ENCODE measurements around the gene AKR1B1. TPM values are rescaled to one million over a fixed set of nuclear protein-coding genes. Genes with fewer than 3 reads are reported as not detected.

AKR1B1 gene
- polyA plus RNA-seq, 3 donors, result 96.0 to 120 (median 117) TPM

- peak; percentile 20 to 51 (median 37) for DNase-seq (ENCODE audit: low read depth in 3 of 3, low spot score in 2 of 3)
These were observed 38.3 kb downstream of the AKR1B1 start for GRCh38 chr7:134420424-134421125.

- DNase-seq (ENCODE audit: low read depth in 3 of 3, low spot score in 2 of 3), result no peak
These were observed 39.0 kb downstream of the AKR1B1 start for GRCh38 chr7:134419875-134420274.

GRCh38 chr7:134419085-134419484 lies 39.8 kb downstream of the AKR1B1 start:
- DNase-seq (ENCODE audit: low read depth in 3 of 3, low spot score in 2 of 3), result no peak

GRCh38 chr7:134415700-134416099 lies 43.2 kb downstream of the AKR1B1 start:
- no peak for DNase-seq (ENCODE audit: low read depth in 3 of 3, low spot score in 2 of 3)

- no peak for DNase-seq (ENCODE audit: low read depth in 3 of 3, low spot score in 2 of 3)
These were observed 44.8 kb downstream of the AKR1B1 start for GRCh38 chr7:134414109-134414508.

GRCh38 chr7:134407311-134407710 lies 51.6 kb downstream of the AKR1B1 start:
- DNase-seq (ENCODE audit: low read depth in 3 of 3, low spot score in 2 of 3), result no peak

GRCh38 chr7:134406431-134406830 lies 52.5 kb downstream of the AKR1B1 start:
- DNase-seq (ENCODE audit: low read depth in 3 of 3, low spot score in 2 of 3), result no peak

- no peak for DNase-seq (ENCODE audit: low read depth in 3 of 3, low spot score in 2 of 3)
These were observed 53.6 kb downstream of the AKR1B1 start for GRCh38 chr7:134405299-134405698.

GRCh38 chr7:134403062-134403461 lies 55.8 kb downstream of the AKR1B1 start:
- DNase-seq (ENCODE audit: low read depth in 3 of 3, low spot score in 2 of 3), result no peak

GRCh38 chr7:134400859-134401258 lies 58.0 kb downstream of the AKR1B1 start:
- DNase-seq (ENCODE audit: low read depth in 3 of 3, low spot score in 2 of 3), result no peak

GRCh38 chr7:134396031-134396430 lies 62.9 kb downstream of the AKR1B1 start:
- no peak for DNase-seq (ENCODE audit: low read depth in 3 of 3, low spot score in 2 of 3)

GRCh38 chr7:134395604-134396003 lies 63.3 kb downstream of the AKR1B1 start:
- no peak for DNase-seq (ENCODE audit: low read depth in 3 of 3, low spot score in 2 of 3)

- DNase-seq (ENCODE audit: low read depth in 3 of 3, low spot score in 2 of 3), result no peak
These were observed 64.8 kb downstream of the AKR1B1 start for GRCh38 chr7:134394056-134394455.

Other genes starting within 250 kb of the AKR1B1 start
- gene SLC35B4, start 142.2 kb downstream of the AKR1B1 start, polyA plus RNA-seq (ENCODE audit: insufficient read length in 3 of 3), result 10 to 100 TPM; 22.9 to 24.8 (median 24.2) TPM
- gene AKR1B10, start 68.5 kb upstream of the AKR1B1 start, polyA plus RNA-seq (ENCODE audit: insufficient read length in 3 of 3), result under 1 TPM in 1 of 3 donors, not detected in 2; 0.16 TPM
- under 1 TPM in 1 of 3 donors, not detected in 2; 0.11 TPM for gene AKR1B15, start 90.0 kb upstream of the AKR1B1 start, polyA plus RNA-seq (ENCODE audit: insufficient read length in 3 of 3)
- 10 to 100 TPM; 45.7 to 49.0 (median 47.6) TPM for gene BPGM, start 187.8 kb upstream of the AKR1B1 start, polyA plus RNA-seq (ENCODE audit: insufficient read length in 3 of 3)

Measured in right renal cortex interstitium (tissue), 3 donors.